ENCODE measurements around the gene ZBTB25. TPM values are rescaled to one million over a fixed set of nuclear protein-coding genes. Genes with fewer than 3 reads are reported as not detected.

Gene ZBTB25
- polyA plus RNA-seq, 1 donor (not counting 4 experiments of a cell fraction or from before 2014, with no cell fraction given) = 6.8 TPM

- no peak for DNase-seq (ENCODE audit: low read depth, low spot score)
- Histone ChIP-seq H3K4me3 (ENCODE audit: control insufficient read depth in 2 of 3, extremely low read depth in 1 of 3, insufficient read depth in 2 of 3, low read depth in 1 of 3, low read length in 3 of 3) (no peak overlapping the region), H3K27ac (ENCODE audit: control insufficient read depth, insufficient read depth, low read length) (peak overlapping the region; percentile 85), H4K20me1 (ENCODE audit: control insufficient read depth, extremely low read depth, insufficient read depth, low read length) (peaks cover 17% of the 10 kb centered on the region), H3K27me3 (ENCODE audit: control insufficient read depth, extremely low read depth, insufficient read depth, low read length) (no peaks in the 10 kb centered on the region), H3K36me3 (ENCODE audit: control insufficient read depth in 2 of 2, extremely low read depth in 1 of 2, insufficient read depth in 2 of 2, low read length in 2 of 2) (peaks cover 0 to 3% of the 10 kb centered on the region in 2 experiments), H3K9me3 (ENCODE audit: control insufficient read depth, low read depth, low read length) (no peaks in the 10 kb centered on the region), H3K4me2 (ENCODE audit: control insufficient read depth, extremely low read depth, insufficient read depth, low read depth, low read length) (peak overlapping the region; percentile 17), H3K4me1 (ENCODE audit: control insufficient read depth, extremely low read depth, insufficient read depth, low read length) (peaks cover 50% of the 10 kb centered on the region), H3K79me2 (ENCODE audit: control insufficient read depth, insufficient read depth, low read length) (peaks cover 81% of the 10 kb centered on the region), H2AFZ (ENCODE audit: control insufficient read depth, low read length) (no peak overlapping the region), H3K9ac (ENCODE audit: control insufficient read depth, extremely low read depth, insufficient read depth, low read length) (peak overlapping the region; percentile 9), H3K9me1 (ENCODE audit: control insufficient read depth, extremely low read depth, insufficient read depth, low read length) (peaks cover 3% of the 10 kb centered on the region)
- FAIRE-seq = no peak
- no peak for TF ChIP-seq CTCF (optimal IDR thresholded peaks at IDR 0.05 in 1 of 3, IDR thresholded peaks at IDR 0.05 in 1 of 3, conservative IDR thresholded peaks at IDR 0.05 in 1 of 3; ENCODE audit: extremely low read depth in 1 of 3, insufficient read depth in 2 of 3, low read length in 3 of 3)
- TF ChIP-seq EZH2 (IDR thresholded peaks at IDR 0.05; ENCODE audit: low read length) = no peak
- dilution Hi-C loops (cut with MboI; ENCODE audit: extremely low pct_ligation_motif_present, low sequenced_read_pairs) = no loop called here
These were observed 4.7 kb upstream of the ZBTB25 start for GRCh38 chr14:64508215-64508776.

- H3K9ac ChIP-seq (ENCODE audit: control insufficient read depth, extremely low read depth, insufficient read depth, low read length) = peak overlapping the region; percentile 62
These were observed 3.9 kb upstream of the ZBTB25 start for GRCh38 chr14:64507376-64508156.

More at GRCh38 chr14:64507376-64508156, 3.9 kb upstream of the ZBTB25 start:
- FAIRE-seq (peak; percentile 81), DNase-seq (ENCODE audit: low read depth, low spot score) (no peak)
- Histone ChIP-seq H3K4me3 (ENCODE audit: control insufficient read depth in 2 of 3, extremely low read depth in 1 of 3, insufficient read depth in 2 of 3, low read depth in 1 of 3, low read length in 3 of 3) (peak overlapping the region; percentile 4 to 88 (median 29)), H4K20me1 (ENCODE audit: control insufficient read depth, extremely low read depth, insufficient read depth, low read length) (peaks cover 16% of the 10 kb centered on the region), H3K9me3 (ENCODE audit: control insufficient read depth, low read depth, low read length) (no peaks in the 10 kb centered on the region), H3K27me3 (ENCODE audit: control insufficient read depth, extremely low read depth, insufficient read depth, low read length) (no peaks in the 10 kb centered on the region), H3K79me2 (ENCODE audit: control insufficient read depth, insufficient read depth, low read length) (peaks cover 73% of the 10 kb centered on the region), H3K27ac (ENCODE audit: control insufficient read depth, insufficient read depth, low read length) (peak overlapping the region; percentile 85), H3K4me1 (ENCODE audit: control insufficient read depth, extremely low read depth, insufficient read depth, low read length) (peaks cover 51% of the 10 kb centered on the region), H2AFZ (ENCODE audit: control insufficient read depth, low read length) (no peak overlapping the region), H3K9me1 (ENCODE audit: control insufficient read depth, extremely low read depth, insufficient read depth, low read length) (peaks cover 3% of the 10 kb centered on the region), H3K4me2 (ENCODE audit: control insufficient read depth, extremely low read depth, insufficient read depth, low read depth, low read length) (peak overlapping the region; percentile 83), H3K36me3 (ENCODE audit: control insufficient read depth in 2 of 2, extremely low read depth in 1 of 2, insufficient read depth in 2 of 2, low read length in 2 of 2) (peaks cover 0 to 3% of the 10 kb centered on the region in 2 experiments)
- TF ChIP-seq CTCF (optimal IDR thresholded peaks at IDR 0.05 in 1 of 3, IDR thresholded peaks at IDR 0.05 in 1 of 3, conservative IDR thresholded peaks at IDR 0.05 in 1 of 3; ENCODE audit: extremely low read depth in 1 of 3, insufficient read depth in 2 of 3, low read length in 3 of 3) (peak in 1 of 3 experiments; percentile 14), EZH2 (IDR thresholded peaks at IDR 0.05; ENCODE audit: low read length) (no peak)
- dilution Hi-C loops (cut with MboI; ENCODE audit: extremely low pct_ligation_motif_present, low sequenced_read_pairs) = no loop called here
